Effector memory CD4-positive, alpha-beta T cell (primary cell): Measurements from ENCODE around the gene CDT1.
A peak's percentile ranks its signal among the peaks of the same experiment; 100 is the strongest.

Experiments
- DNase-seq, 3 donors: peaks; one replicate each; pipeline ENCODE4 v3.0.0-alpha.2; 2020
- H3K27ac ChIP-seq: 2 replicates; pipeline ENCODE4 v1.7.0; 2013; ENCODE audit warnings: mild to moderate bottlenecking, low read length, moderate library complexity; ENCODE audit not compliant: insufficient read depth, poor library complexity, severe bottlenecking
- H3K27me3 ChIP-seq: replicated peaks from 2 replicates; pipeline ENCODE4 v1.7.0; 2013; ENCODE audit warnings: mild to moderate bottlenecking, low read length; ENCODE audit not compliant: insufficient read depth, control insufficient read depth, poor library complexity, severe bottlenecking
- H3K36me3 ChIP-seq: 2 replicates; pipeline ENCODE4 v1.7.0; 2013; ENCODE audit warnings: mild to moderate bottlenecking, low read length, moderate library complexity; ENCODE audit not compliant: control insufficient read depth, insufficient read depth
- H3K4me1 ChIP-seq: 2 replicates; pipeline ENCODE4 v1.7.0; 2013; ENCODE audit warnings: low read length, mild to moderate bottlenecking; ENCODE audit not compliant: control insufficient read depth, insufficient read depth, poor library complexity, severe bottlenecking
- H3K4me3 ChIP-seq: 2 replicates; pipeline ENCODE4 v1.7.0; 2013; ENCODE audit warnings: low read length, low read depth, mild to moderate bottlenecking; ENCODE audit not compliant: insufficient read depth, poor library complexity, severe bottlenecking
- H3K9me3 ChIP-seq: 2 replicates; pipeline ENCODE4 v1.7.0; 2013; ENCODE audit warnings: mild to moderate bottlenecking, low read length, moderate library complexity; ENCODE audit not compliant: control insufficient read depth

The CDT1 gene

GRCh38 chr16:88775825-88776224 lies 27.8 kb upstream of the CDT1 start:
- no peaks in the 10 kb centered on the region for H3K27me3 ChIP-seq
- no peak overlapping the region for H3K4me3 ChIP-seq
- H3K4me1 ChIP-seq: peaks cover 49% of the 10 kb centered on the region
- peaks cover 8% of the 10 kb centered on the region for H3K36me3 ChIP-seq
- no peak for DNase-seq
- H3K27ac ChIP-seq: no peak overlapping the region
- no peaks in the 10 kb centered on the region for H3K9me3 ChIP-seq

- Histone ChIP-seq H3K36me3 (peaks cover 8% of the 10 kb centered on the region), H3K4me1 (peaks cover 56% of the 10 kb centered on the region), H3K27ac (no peak overlapping the region), H3K9me3 (no peaks in the 10 kb centered on the region), H3K27me3 (no peaks in the 10 kb centered on the region), H3K4me3 (no peak overlapping the region)
- DNase-seq: no peak
Measured at GRCh38 chr16:88777471-88778270, 25.9 kb upstream of the CDT1 start.

- no peaks in the 10 kb centered on the region for H3K27me3 ChIP-seq
- no peak for DNase-seq
- peaks cover 62% of the 10 kb centered on the region for H3K4me1 ChIP-seq
- H3K4me3 ChIP-seq: no peak overlapping the region
- peaks cover 8% of the 10 kb centered on the region for H3K36me3 ChIP-seq
- H3K27ac ChIP-seq: no peak overlapping the region
- no peaks in the 10 kb centered on the region for H3K9me3 ChIP-seq
Measured at GRCh38 chr16:88778271-88778525, 25.4 kb upstream of the CDT1 start.

- Histone ChIP-seq H3K36me3 (peaks cover 8% of the 10 kb centered on the region), H3K27me3 (no peaks in the 10 kb centered on the region), H3K4me1 (peaks cover 65% of the 10 kb centered on the region), H3K27ac (no peak overlapping the region), H3K4me3 (no peak overlapping the region), H3K9me3 (no peaks in the 10 kb centered on the region)
- DNase-seq: no peak
Measured at GRCh38 chr16:88778541-88779065, 25.0 kb upstream of the CDT1 start.

- no peak for DNase-seq
- Histone ChIP-seq H3K4me3 (no peak overlapping the region), H3K4me1 (peaks cover 62% of the 10 kb centered on the region), H3K27me3 (no peaks in the 10 kb centered on the region), H3K9me3 (no peaks in the 10 kb centered on the region), H3K36me3 (peaks cover 8% of the 10 kb centered on the region), H3K27ac (peak overlapping the region; percentile 84)
Measured at GRCh38 chr16:88779406-88780141, 24.0 kb upstream of the CDT1 start.

- Histone ChIP-seq H3K27me3 (no peaks in the 10 kb centered on the region), H3K4me3 (peak overlapping the region; percentile 40), H3K4me1 (peaks cover 61% of the 10 kb centered on the region), H3K9me3 (no peaks in the 10 kb centered on the region), H3K36me3 (peaks cover 8% of the 10 kb centered on the region), H3K27ac (peak overlapping the region; percentile 84)
- DNase-seq: no peak
Measured at GRCh38 chr16:88780142-88781062, 23.2 kb upstream of the CDT1 start.

- H3K4me1 ChIP-seq: peaks cover 67% of the 10 kb centered on the region
- no peaks in the 10 kb centered on the region for H3K9me3 ChIP-seq
- H3K36me3 ChIP-seq: peaks cover 8% of the 10 kb centered on the region
- peak overlapping the region; percentile 84 for H3K27ac ChIP-seq
- no peaks in the 10 kb centered on the region for H3K27me3 ChIP-seq
- peak overlapping the region; percentile 40 for H3K4me3 ChIP-seq
- peak; percentile 57 to 64 (median 58) for DNase-seq
Measured at GRCh38 chr16:88781140-88782077, 22.2 kb upstream of the CDT1 start.

- H3K36me3 ChIP-seq: peaks cover 3% of the 10 kb centered on the region
- peak overlapping the region; percentile 84 for H3K27ac ChIP-seq
- peak in 2 of 3 donors; percentile 48 to 66 for DNase-seq
- H3K4me3 ChIP-seq: peak overlapping the region; percentile 62
- peaks cover 65% of the 10 kb centered on the region for H3K4me1 ChIP-seq
- H3K9me3 ChIP-seq: no peaks in the 10 kb centered on the region
- H3K27me3 ChIP-seq: no peaks in the 10 kb centered on the region
Measured at GRCh38 chr16:88782454-88783390, 20.9 kb upstream of the CDT1 start.
